GM23248 (cell line): Measurements from ENCODE around the gene MORN4. TPM values are rescaled to one million over a fixed set of nuclear protein-coding genes. Genes with fewer than 3 reads are reported as not detected.

Experiments
- DNase-seq: peaks from one replicate; pipeline ENCODE4 v3.0.0-alpha.2; 2015
- H2AFZ ChIP-seq: fragments of 200-600 bp; sonication (generic); 2 replicates; pipeline ENCODE4 v1.6.1; 2016; ENCODE audit warnings: antibody characterized with exemption
- H3F3A ChIP-seq: fragments of 200-600 bp; sonication (generic); 2 replicates; pipeline ENCODE4 v1.6.1; 2016; ENCODE audit warnings: mild to moderate bottlenecking, antibody characterized with exemption, mixed run types; ENCODE audit not compliant: insufficient read depth
- H3K27ac ChIP-seq: fragments of 200-600 bp; sonication (generic); 2 replicates; pipeline ENCODE4 v1.5.1; 2016; ENCODE audit warnings: mild to moderate bottlenecking
- H3K27me3 ChIP-seq: fragments of 200-600 bp; sonication (generic); replicated peaks from 2 replicates; pipeline ENCODE4 v1.6.1; 2016; ENCODE audit warnings: mild to moderate bottlenecking; ENCODE audit not compliant: insufficient read depth
- H3K36me3 ChIP-seq: fragments of 200-600 bp; sonication (generic); 2 replicates; pipeline ENCODE4 v1.6.1; 2016; ENCODE audit warnings: low read depth, mild to moderate bottlenecking
- H3K4me1 ChIP-seq: fragments of 200-600 bp; sonication (generic); 2 replicates; pipeline ENCODE4 v1.6.1; 2016; ENCODE audit warnings: mild to moderate bottlenecking; ENCODE audit not compliant: insufficient read depth
- H3K4me2 ChIP-seq: fragments of 200-600 bp; sonication (generic); one replicate; pipeline ENCODE4 v1.6.1; 2016; ENCODE audit warnings: mild to moderate bottlenecking; ENCODE audit not compliant: unreplicated experiment
- H3K4me3 ChIP-seq: fragments of 200-600 bp; sonication (generic); 2 replicates; pipeline ENCODE4 v1.5.1; 2016; ENCODE audit warnings: mild to moderate bottlenecking
- H3K79me2 ChIP-seq: fragments of 200-600 bp; sonication (generic); 2 replicates; pipeline ENCODE4 v1.6.1; 2016; ENCODE audit warnings: mild to moderate bottlenecking; ENCODE audit not compliant: insufficient read depth
- H3K9ac ChIP-seq: fragments of 200-600 bp; sonication (generic); 2 replicates; pipeline ENCODE4 v1.6.1; 2016; ENCODE audit warnings: mild to moderate bottlenecking
- H3K9me2 ChIP-seq: fragments of 200-600 bp; sonication (generic); 2 replicates; pipeline ENCODE4 v1.6.1; 2016; ENCODE audit warnings: mixed run types, mild to moderate bottlenecking, moderate library complexity; ENCODE audit not compliant: insufficient read depth
- H3K9me3 ChIP-seq: fragments of 200-600 bp; sonication (generic); one replicate; pipeline ENCODE4 v1.6.1; 2017; ENCODE audit warnings: low read depth
- H4K20me1 ChIP-seq: fragments of 200-600 bp; sonication (generic); 2 replicates; pipeline ENCODE4 v1.6.0; 2016; ENCODE audit not compliant: insufficient read depth
- EZH2 ChIP-seq: fragments of 200-600 bp; sonication (generic); IDR thresholded peaks from 2 replicates; pipeline ENCODE4 v1.6.1; 2018; ENCODE audit warnings: antibody characterized with exemption, mild to moderate bottlenecking; ENCODE audit not compliant: insufficient read depth, poor library complexity, severe bottlenecking
- EZH2phosphoT487 ChIP-seq: fragments of 200-600 bp; sonication (generic); IDR thresholded peaks from 2 replicates; pipeline ENCODE4 v1.6.1; 2018; ENCODE audit warnings: antibody characterized with exemption, moderate library complexity, mild to moderate bottlenecking, low read depth; ENCODE audit not compliant: insufficient read depth
- WGBS, 2 experiments: methylation state at CpG; one replicate each; pipeline ENCODE4 v1.1.6; 2015 to 2017; ENCODE audit warnings: low lambda C conversion rate in 2 of 2, low coverage in 1 of 2; ENCODE audit errors: missing lambda C conversion rate in 2 of 2; 5-methylcytosine and 5-hydroxymethylcytosine counted together
- in situ Hi-C: fragments of 300-500 bp; cut with MboI; formaldehyde crosslinking; loops from 2 replicates; pipeline ENCODE4 v1.15.0; 2020
- polyA plus RNA-seq: library from polyadenylated mRNA; unstranded; fragments of >200 nt; fragmentation: Nextera tagmentation; extraction: Ambion mirVana; gene quantifications from 2 replicates; pipeline ENCODE4 v1.2.1, GENCODE V29; 2016
- total RNA-seq: library from RNA; depleted of rRNA; stranded (reverse); fragments of >200 nt; shearing (Covaris generic); gene quantifications from 2 replicates; pipeline ENCODE4 v1.2.3, GENCODE V29; 2014

The MORN4 gene
- total and polyA plus RNA-seq, 2 experiments from 2014 or later = 7.9 to 19.8 TPM

DNA sequence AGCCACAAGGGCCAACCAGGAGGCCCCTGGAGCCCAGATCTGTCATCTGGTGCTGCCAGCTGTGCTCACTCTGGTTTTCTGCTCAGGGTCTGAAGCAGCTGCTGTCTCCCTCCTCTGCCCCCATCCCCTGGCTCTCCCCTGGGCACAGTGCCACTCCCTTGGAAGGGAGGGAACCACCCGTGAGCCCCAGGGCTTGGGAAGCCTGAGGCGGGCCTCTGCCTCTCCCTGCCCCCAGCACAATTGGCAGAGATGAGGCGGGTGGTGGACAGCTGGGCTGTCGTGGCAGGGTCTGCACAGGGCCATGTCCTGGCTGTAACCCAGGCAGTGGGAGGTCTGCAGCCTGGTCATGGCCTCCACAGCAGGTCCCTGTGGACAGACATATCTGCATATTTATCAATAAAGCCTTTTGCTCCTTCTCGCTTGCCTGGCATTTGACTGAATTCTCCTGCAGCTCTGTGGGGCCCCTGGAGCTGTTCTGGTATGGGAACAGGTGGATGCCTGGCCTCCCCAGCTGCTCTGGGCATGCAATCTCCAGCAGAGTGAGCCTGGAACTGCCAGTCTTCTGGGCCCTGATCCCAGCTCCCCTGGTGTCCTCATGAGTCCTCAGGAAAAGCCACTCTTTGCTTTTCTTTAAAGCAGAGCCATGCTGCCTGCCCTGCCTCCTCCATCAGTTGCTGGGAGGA is 62.4 kb downstream of the MORN4 start:
- Histone ChIP-seq H3K4me1 (peaks cover 14% of the 10 kb centered on the region), H4K20me1 (no peaks in the 10 kb centered on the region), H3K9me2 (no peaks in the 10 kb centered on the region), H3F3A (no peaks in the 10 kb centered on the region), H3K4me3 (no peak overlapping the region), H3K9me3 (no peaks in the 10 kb centered on the region), H3K79me2 (peaks cover 9% of the 10 kb centered on the region; the same call in 1 of the 2 replicates), H3K27me3 (no peaks in the 10 kb centered on the region), H3K9ac (no peak overlapping the region), H3K4me2 (no peak overlapping the region), H3K36me3 (no peaks in the 10 kb centered on the region; the same call in 1 of the 2 replicates), H2AFZ (no peak overlapping the region), H3K27ac (no peak overlapping the region)
- 85 to 87% methylated on average over 5 of the region's 5 CpGs for WGBS, 2 experiments
- TF ChIP-seq EZH2phosphoT487 (no peak), EZH2 (no peak)
- no peak for DNase-seq
- in situ Hi-C loops = no loop called here

DNA sequence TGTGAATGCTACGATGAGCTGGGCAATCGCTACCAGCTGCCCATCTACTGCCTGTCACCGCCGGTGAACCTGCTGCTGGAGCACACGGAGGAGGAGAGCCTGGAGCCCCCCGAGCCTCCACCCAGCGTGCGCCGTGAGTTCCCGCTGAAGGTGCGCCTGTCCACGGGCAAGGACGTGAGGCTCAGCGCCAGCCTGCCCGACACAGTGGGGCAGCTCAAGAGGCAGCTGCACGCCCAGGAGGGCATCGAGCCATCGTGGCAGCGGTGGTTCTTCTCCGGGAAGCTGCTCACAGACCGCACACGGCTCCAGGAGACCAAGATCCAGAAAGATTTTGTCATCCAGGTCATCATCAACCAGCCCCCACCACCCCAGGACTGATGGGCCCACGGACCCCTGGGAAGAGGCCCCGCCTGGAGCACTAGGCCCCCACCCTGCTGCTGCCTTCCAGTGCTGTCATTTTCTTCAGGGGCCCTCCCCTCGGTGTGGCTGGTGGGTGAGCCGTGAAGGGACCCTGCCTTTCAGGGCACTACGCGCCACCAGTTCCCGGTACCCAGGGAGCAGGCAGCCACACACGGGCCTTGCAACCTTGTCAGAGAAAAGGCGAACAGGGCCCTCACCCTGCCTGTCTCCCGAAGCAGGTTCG is 63.0 kb downstream of the MORN4 start:
- H4K20me1 ChIP-seq = no peaks in the 10 kb centered on the region
- H3K4me2 ChIP-seq = no peak overlapping the region
- DNase-seq = no peak
- no peak overlapping the region for H3K27ac ChIP-seq
- H3K4me1 ChIP-seq = peaks cover 13% of the 10 kb centered on the region
- H3K9ac ChIP-seq = no peak overlapping the region
- no peaks in the 10 kb centered on the region; the same call in 1 of the 2 replicates for H3K36me3 ChIP-seq
- H2AFZ ChIP-seq = no peak overlapping the region
- H3F3A ChIP-seq = no peaks in the 10 kb centered on the region
- H3K4me3 ChIP-seq = no peak overlapping the region
- no peaks in the 10 kb centered on the region for H3K9me3 ChIP-seq
- TF ChIP-seq EZH2phosphoT487 = no peak
- no peak for TF ChIP-seq EZH2
- no peaks in the 10 kb centered on the region for H3K9me2 ChIP-seq
- 93 to 94% methylated on average over 30 to 33 of the region's 33 CpGs for WGBS, 2 experiments
- in situ Hi-C loops = no loop called here
- peaks cover 12% of the 10 kb centered on the region; the same call in 1 of the 2 replicates for H3K79me2 ChIP-seq
- no peaks in the 10 kb centered on the region for H3K27me3 ChIP-seq

DNA sequence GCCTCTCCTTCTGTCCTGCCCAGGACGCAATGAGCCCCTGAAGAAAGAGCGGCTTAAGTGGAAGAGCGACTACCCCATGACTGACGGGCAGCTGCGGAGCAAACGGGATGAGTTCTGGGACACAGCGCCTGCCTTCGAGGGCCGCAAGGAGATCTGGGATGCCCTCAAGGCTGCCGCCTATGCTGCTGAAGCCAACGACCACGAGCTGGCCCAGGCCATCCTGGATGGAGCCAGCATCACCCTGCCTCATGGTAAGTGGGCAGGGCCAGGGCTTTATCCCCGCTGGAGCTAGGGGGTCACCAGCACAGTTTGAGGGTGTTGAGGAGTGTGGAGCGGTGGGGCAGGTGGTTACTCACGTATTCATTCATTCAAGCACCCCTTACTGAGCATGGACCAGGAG is 65.4 kb downstream of the MORN4 start:
- Histone ChIP-seq H3K27ac (no peak overlapping the region), H3K4me3 (no peak overlapping the region), H3K4me1 (no peaks in the 10 kb centered on the region), H3F3A (no peaks in the 10 kb centered on the region), H2AFZ (no peak overlapping the region), H3K4me2 (no peak overlapping the region), H3K9ac (no peak overlapping the region), H4K20me1 (no peaks in the 10 kb centered on the region), H3K79me2 (peaks cover 30% of the 10 kb centered on the region; the same call in 1 of the 2 replicates), H3K9me3 (no peaks in the 10 kb centered on the region), H3K27me3 (no peaks in the 10 kb centered on the region), H3K9me2 (no peaks in the 10 kb centered on the region), H3K36me3 (no peaks in the 10 kb centered on the region; the same call in 1 of the 2 replicates)
- TF ChIP-seq EZH2phosphoT487 (no peak), EZH2 (no peak)
- DNase-seq = no peak
- in situ Hi-C loops = no loop called here
- 93 to 97% methylated on average over 13 to 14 of the region's 15 CpGs for WGBS, 2 experiments

DNA sequence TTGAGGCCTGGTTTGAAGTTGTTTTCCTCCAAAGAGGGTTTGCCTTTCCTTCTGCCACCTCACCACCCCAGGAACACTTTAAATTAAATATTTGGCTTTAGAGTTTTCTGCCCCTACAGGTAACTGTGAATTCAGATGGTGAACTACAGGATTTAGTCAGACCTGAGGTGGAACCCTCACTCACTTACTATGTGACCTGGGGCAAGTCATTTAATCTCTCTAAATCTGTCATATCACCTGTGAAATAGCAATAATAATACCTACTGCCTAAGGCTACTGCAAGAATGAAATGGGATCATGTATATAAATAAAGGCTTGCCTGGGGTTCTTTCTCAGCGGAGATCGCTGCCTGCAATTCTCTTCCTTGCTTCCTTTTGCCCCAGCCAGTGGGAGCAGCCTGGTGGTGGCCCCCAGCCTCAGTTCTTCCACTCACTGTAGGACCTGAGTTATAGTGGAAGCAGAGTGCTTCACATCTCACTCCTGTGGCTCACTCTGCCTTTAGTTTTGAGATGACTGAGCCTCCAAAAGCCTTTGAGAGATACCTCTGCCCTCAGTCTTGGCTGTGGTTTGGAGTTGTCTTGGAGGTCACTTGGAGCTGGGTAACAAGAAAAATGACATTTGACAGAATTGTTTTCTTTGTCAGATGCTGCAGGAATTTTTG is 66.8 kb downstream of the MORN4 start:
- WGBS, 2 experiments = 100% methylated on average over 2 of the region's 2 CpGs
- TF ChIP-seq EZH2phosphoT487 (no peak), EZH2 (no peak)

More for the DNA sequence above, 66.8 kb downstream of the MORN4 start:
- Histone ChIP-seq H3K36me3 (no peaks in the 10 kb centered on the region; the same call in 1 of the 2 replicates), H3K4me1 (no peaks in the 10 kb centered on the region), H3K9ac (no peak overlapping the region), H2AFZ (no peak overlapping the region), H3K4me2 (no peak overlapping the region), H3K9me3 (no peaks in the 10 kb centered on the region), H3F3A (no peaks in the 10 kb centered on the region), H3K4me3 (no peak overlapping the region), H3K27me3 (no peaks in the 10 kb centered on the region), H4K20me1 (no peaks in the 10 kb centered on the region), H3K79me2 (peaks cover 44% of the 10 kb centered on the region), H3K9me2 (no peaks in the 10 kb centered on the region), H3K27ac (no peak overlapping the region)
- in situ Hi-C loops = no loop called here
- DNase-seq = no peak
